H1 (cell line): ENCODE measurements around the gene LARP4B. TPM values are rescaled to one million over a fixed set of nuclear protein-coding genes. Genes with fewer than 3 reads are reported as not detected.

Experiments used
- CTCF ChIA-PET: fragments of 300-600 bp; sonication (Branson Sonifier 250); formaldehyde crosslinking; loops from one replicate; lab custom pipeline; 2021; ENCODE audit not compliant: partially characterized antibody; lab: Charles Lee
- POLR2A ChIA-PET: fragments of 300-600 bp; sonication (Branson Sonifier 250); formaldehyde crosslinking; loops from one replicate; lab custom pipeline; 2021; ENCODE audit warnings: inconsistent platforms; ENCODE audit not compliant: partially characterized antibody; lab: Charles Lee
- DNase-seq, 2 experiments: peaks; one replicate each; pipeline versions ENCODE4 v3.0.0 to v3.0.0-alpha.2; 2010 to 2022; ENCODE audit warnings: low spot score in 2 of 2, low read depth in 1 of 2, mixed read lengths in 1 of 2
- FAIRE-seq: peaks from 2 replicates; lab custom pipeline; 2011; peaks lifted over from hg19 to GRCh38; lab: Jason Lieb, UNC
- H2AFZ ChIP-seq: 2 replicates; pipeline ENCODE4 v1.8.1; 2012; ENCODE audit warnings: low read length, inconsistent platforms
- H2AK5ac ChIP-seq: 2 replicates; pipeline ENCODE4 v1.6.1; 2013; ENCODE audit warnings: low read depth, low read length
- H2BK120ac ChIP-seq: replicated peaks from 2 replicates; pipeline ENCODE3; 2013; ENCODE audit warnings: low read depth, low read length, inconsistent platforms
- H2BK12ac ChIP-seq: 2 replicates; pipeline ENCODE4 v1.6.1; 2013; ENCODE audit warnings: low read depth, low read length
- H2BK15ac ChIP-seq: 2 replicates; pipeline ENCODE4 v1.6.1; 2013; ENCODE audit warnings: low read length
- H2BK20ac ChIP-seq: 2 replicates; pipeline ENCODE4 v1.6.1; 2013; ENCODE audit warnings: low read length
- H2BK5ac ChIP-seq: 2 replicates; pipeline ENCODE4 v1.6.1; 2013; ENCODE audit warnings: low read depth, low read length
- H3K14ac ChIP-seq: 2 replicates; pipeline ENCODE4 v1.6.1; 2013; ENCODE audit warnings: inconsistent platforms; ENCODE audit not compliant: insufficient read length
- H3K18ac ChIP-seq: 2 replicates; pipeline ENCODE4 v1.6.1; 2013; ENCODE audit warnings: low read length; ENCODE audit errors: extremely low read depth
- H3K23ac ChIP-seq: 2 replicates; pipeline ENCODE4 v1.6.1; 2013; ENCODE audit warnings: inconsistent platforms; ENCODE audit not compliant: insufficient read length
- H3K23me2 ChIP-seq: 2 replicates; pipeline ENCODE4 v1.6.1; 2013; ENCODE audit warnings: low read depth, low read length
- H3K27ac ChIP-seq: 2 replicates; pipeline ENCODE4 v1.6.1; 2011; ENCODE audit warnings: low read depth, low read length, inconsistent platforms
- H3K27me3 ChIP-seq, 4 experiments: replicated peaks in 1 of 4; 1 replicate in 1 of 4; 2 replicates in 3 of 4; pipeline versions ENCODE4 v1.6.1 to v1.8.1; 2011 to 2013; ENCODE audit warnings: low read length in 3 of 4, mild to moderate bottlenecking in 3 of 4, inconsistent platforms in 2 of 4, mixed read lengths in 2 of 4, moderate library complexity in 1 of 4; ENCODE audit not compliant: control insufficient read depth in 3 of 4, insufficient read depth in 3 of 4; ENCODE audit errors: extremely low read depth in 1 of 4
- H3K36me3 ChIP-seq, 4 experiments: 2 replicates each; pipeline versions ENCODE4 v1.6.1 to v1.8.1; 2011 to 2013; ENCODE audit warnings: mild to moderate bottlenecking in 4 of 4, low read length in 3 of 4, moderate library complexity in 2 of 4, control low read depth in 1 of 4, inconsistent platforms in 1 of 4; ENCODE audit not compliant: insufficient read depth in 4 of 4, control insufficient read depth in 2 of 4
- H3K4ac ChIP-seq: replicated peaks from 2 replicates; pipeline ENCODE3; 2013; ENCODE audit warnings: low read length, low read depth, mixed read lengths, inconsistent platforms; ENCODE audit not compliant: insufficient read length
- H3K4me1 ChIP-seq, 4 experiments: replicated peaks in 1 of 4; 1 replicate in 1 of 4; 2 replicates in 3 of 4; pipeline versions ENCODE4 v1.6.1 to v1.8.1; 2011 to 2013; ENCODE audit warnings: low read length in 3 of 4, inconsistent platforms in 2 of 4, mixed read lengths in 1 of 4; ENCODE audit not compliant: insufficient read depth in 4 of 4, control insufficient read depth in 3 of 4
- H3K4me2 ChIP-seq, 2 experiments: 2 replicates each; pipeline versions ENCODE4 v1.6.1 to v1.8.1; 2011 to 2013; ENCODE audit warnings: low read depth in 2 of 2, low read length in 2 of 2, control low read depth in 1 of 2, inconsistent platforms in 1 of 2, mild to moderate bottlenecking in 1 of 2; ENCODE audit not compliant: insufficient read depth in 1 of 2
- H3K4me3 ChIP-seq, 4 experiments: fragments of 200-600, 300-600 bp in 1 of 4; sonication (generic), shearing (Covaris generic), sonication (Bioruptor Twin) in 1 of 4; 2 replicates each; pipeline versions ENCODE4 v1.5.1 to v1.8.1; 2011 to 2016; ENCODE audit warnings: low read length in 4 of 4, low read depth in 3 of 4, control low read depth in 2 of 4, inconsistent platforms in 2 of 4, mild to moderate bottlenecking in 2 of 4, mixed read lengths in 1 of 4, moderate library complexity in 1 of 4; ENCODE audit not compliant: insufficient read depth in 2 of 4; ENCODE audit errors: extremely low read depth in 1 of 4
- H3K56ac ChIP-seq: replicated peaks from 2 replicates; pipeline ENCODE3; 2013; ENCODE audit warnings: low read depth, mild to moderate bottlenecking, mixed read lengths, low read length, inconsistent platforms; ENCODE audit not compliant: insufficient read length
- H3K79me1 ChIP-seq: 2 replicates; pipeline ENCODE4 v1.6.1; 2013; ENCODE audit warnings: low read depth, low read length, control low read depth
- H3K79me2 ChIP-seq, 2 experiments: 2 replicates each; pipeline versions ENCODE4 v1.6.1 to v1.8.1; 2012 to 2013; ENCODE audit warnings: low read length in 2 of 2, mild to moderate bottlenecking in 2 of 2, inconsistent platforms in 1 of 2; ENCODE audit not compliant: insufficient read depth in 2 of 2, control insufficient read depth in 1 of 2
- H3K9ac ChIP-seq, 4 experiments: replicated peaks in 1 of 4; 1 replicate in 1 of 4; 2 replicates in 3 of 4; pipeline versions ENCODE4 v1.6.1 to v1.8.1; 2011 to 2013; ENCODE audit warnings: low read depth in 3 of 4, low read length in 3 of 4, control low read depth in 2 of 4, mild to moderate bottlenecking in 2 of 4, moderate library complexity in 2 of 4, inconsistent platforms in 1 of 4; ENCODE audit errors: extremely low read depth in 1 of 4
- H3K9me3 ChIP-seq, 2 experiments: 2 replicates each; pipeline versions ENCODE4 v1.6.1 to v1.8.1; 2012 to 2013; ENCODE audit warnings: mild to moderate bottlenecking in 2 of 2, moderate library complexity in 2 of 2, control low read depth in 1 of 2, inconsistent platforms in 1 of 2, low read depth in 1 of 2, low read length in 1 of 2, mixed read lengths in 1 of 2; ENCODE audit not compliant: insufficient read depth in 2 of 2
- H4K20me1 ChIP-seq, 2 experiments: replicated peaks in 1 of 2; 2 replicates each; pipeline versions ENCODE3 to v1.8.1; 2011 to 2013; ENCODE audit warnings: inconsistent platforms in 2 of 2, low read length in 2 of 2, mild to moderate bottlenecking in 1 of 2; ENCODE audit not compliant: insufficient read depth in 2 of 2, control insufficient read depth in 1 of 2
- H4K5ac ChIP-seq: 2 replicates; pipeline ENCODE4 v1.6.1; 2013; ENCODE audit warnings: low read length, low read depth, mixed read lengths, inconsistent platforms; ENCODE audit not compliant: insufficient read length
- H4K8ac ChIP-seq: 2 replicates; pipeline ENCODE4 v1.8.0; 2013; ENCODE audit warnings: mild to moderate bottlenecking, moderate library complexity, low read length, inconsistent platforms; ENCODE audit not compliant: insufficient read depth; ENCODE audit errors: extremely low read depth
- H4K91ac ChIP-seq: replicated peaks from 2 replicates; pipeline ENCODE3; 2013; ENCODE audit warnings: low read length, mixed read lengths, inconsistent platforms; ENCODE audit not compliant: insufficient read length
- BRCA1 ChIP-seq: IDR thresholded peaks from 2 replicates; pipeline ENCODE4 v1.6.1; 2012; ENCODE audit warnings: low read depth, low read length, improper control_type of control experiment
- CTCF ChIP-seq, 3 experiments: IDR thresholded peaks; 1 replicate in 2 of 3; 2 replicates in 1 of 3; pipeline versions ENCODE4 v1.5.1 to v1.6.1; 2011; ENCODE audit warnings: low read length in 3 of 3, mild to moderate bottlenecking in 3 of 3, inconsistent platforms in 2 of 3, low read depth in 1 of 3, moderate library complexity in 1 of 3; ENCODE audit not compliant: insufficient read depth in 1 of 3; ENCODE audit errors: control extremely low read depth in 1 of 3
- E2F6 ChIP-seq: IDR thresholded peaks from 2 replicates; pipeline ENCODE4 v1.6.1; 2012; ENCODE audit warnings: inconsistent platforms
- EZH2 ChIP-seq: fragments of 200-600 bp; sonication (generic); IDR thresholded peaks from 2 replicates; pipeline ENCODE4 v1.7.1; 2012; ENCODE audit warnings: low read depth, mild to moderate bottlenecking, moderate library complexity, low read length, inconsistent platforms; ENCODE audit not compliant: severe bottlenecking
- HDAC2 ChIP-seq, 2 experiments: fragments of 300-600 bp in 1 of 2; sonication (generic) in 1 of 2; IDR thresholded peaks; 2 replicates each; pipeline ENCODE4 v1.6.1; 2011 to 2012; ENCODE audit warnings: low read depth in 2 of 2, low read length in 2 of 2, mild to moderate bottlenecking in 2 of 2, moderate library complexity in 2 of 2, borderline replicate concordance in 1 of 2, inconsistent platforms in 1 of 2
- PHF8 ChIP-seq: fragments of 200-600 bp; sonication (generic); conservative IDR thresholded peaks from 2 replicates; pipeline ENCODE4 v1.7.1; 2012; ENCODE audit warnings: low read depth, mild to moderate bottlenecking, inconsistent platforms, low read length, moderate library complexity
- RBBP5 ChIP-seq: IDR thresholded peaks from 2 replicates; pipeline ENCODE4 v1.7.1; 2012; ENCODE audit warnings: low read depth, mild to moderate bottlenecking, inconsistent platforms, low read length, moderate library complexity, borderline replicate concordance
- RNF2 ChIP-seq: fragments of 200-900, 300-1000 bp; sonication (generic); IDR thresholded peaks from 2 replicates; pipeline ENCODE4 v1.7.1; 2016; ENCODE audit warnings: borderline replicate concordance, low read depth, mild to moderate bottlenecking, antibody characterized with exemption, low read length; ENCODE audit not compliant: poor library complexity, severe bottlenecking; ENCODE audit errors: missing control alignments
- TBP ChIP-seq: IDR thresholded peaks from 2 replicates; pipeline ENCODE4 v1.6.1; 2011; ENCODE audit warnings: low read depth, low read length, improper control_type of control experiment
- WGBS, 2 experiments: shearing (Covaris generic) in 1 of 2; methylation state at CpG; one replicate each; pipeline versions ENCODE4 v1.1.6 to v1.1.7; 2013 to 2015; ENCODE audit warnings: low lambda C conversion rate in 2 of 2, mixed read lengths in 2 of 2, inconsistent platforms in 1 of 2, low coverage in 1 of 2, missing lambda C conversion rate in 1 of 2; ENCODE audit not compliant: insufficient replicate concordance in 2 of 2, insufficient coverage in 1 of 2, insufficient read length in 1 of 2; ENCODE audit errors: extremely low coverage in 1 of 2, missing lambda C conversion rate in 1 of 2; 5-methylcytosine and 5-hydroxymethylcytosine counted together
- polyA plus RNA-seq, 7 experiments: library from polyadenylated mRNA; depleted of rRNA in 3 of 7; stranded (reverse) in 5 of 7; unstranded in 2 of 7; fragments of >200 nt in 5 of 7; fragments of 200-250 nt in 2 of 7; gene quantifications; 1 replicate in 5 of 7; 2 replicates in 1 of 7; 4 replicates in 1 of 7; pipeline versions ENCODE4 v1.2.1 to v1.2.3, GENCODE V29; 2011 to 2013; ENCODE audit warnings: missing spikeins in 2 of 7, mixed read lengths in 2 of 7
- total RNA-seq: library from RNA; stranded (reverse); fragmentation: NEBNext Ultra II Directional; extraction: Animal tissue kit (Norgen Biotek cat#: 25700); gene quantifications from 2 replicates; pipeline ENCODE4 v1.2.1, GENCODE V29; 2021

Gene LARP4B
- total and polyA plus RNA-seq, 2 of the 8 experiments (the other 6 are each of a cell fraction or from before 2014, with no cell fraction given): 20.1 to 78.6 TPM

GRCh38 chr10:842795-843194 lies 88.7 kb downstream of the LARP4B start:
- WGBS, 2 experiments: 91% methylated on average over 6 of the region's 6 CpGs; no CpG with 5 or more reads in 1 of the 2 experiments
- Histone ChIP-seq H3K9ac (no peak overlapping the region), H4K8ac (no peak overlapping the region), H4K91ac (no peak overlapping the region), H3K4me2 (no peak overlapping the region), H3K27me3 (no peaks in the 10 kb centered on the region), H3K79me1 (peaks cover 3% of the 10 kb centered on the region), H2BK15ac (no peak overlapping the region), H3K4me1 (no peaks in the 10 kb centered on the region), H3K56ac (no peak overlapping the region), H2BK20ac (no peak overlapping the region), H3K27ac (no peak overlapping the region), H2AK5ac (no peak overlapping the region), H3K4ac (no peak overlapping the region), H3K23me2 (no peaks in the 10 kb centered on the region), H2BK12ac (no peak overlapping the region), H3K36me3 (peaks cover 5 to 44% (median 33%) of the 10 kb centered on the region in 4 experiments; a peak in 7 of 8 replicates), H2BK5ac (no peak overlapping the region), H3K79me2 (peaks cover 0 to 29% of the 10 kb centered on the region in 2 experiments; a peak in 2 of 4 replicates), H2BK120ac (no peak overlapping the region), H4K5ac (no peak overlapping the region), H4K20me1 (peaks cover 0 to 12% of the 10 kb centered on the region in 2 experiments), H3K4me3 (no peak overlapping the region), H2AFZ (no peak overlapping the region), H3K9me3 (no peaks in the 10 kb centered on the region), H3K14ac (no peak overlapping the region), H3K18ac (no peak overlapping the region), H3K23ac (no peak overlapping the region)
- ChIA-PET POLR2A (interaction anchor here (1.8 kb wide), 1 partner anchor 14 kb away, joined by 5 read pairs; no protein-coding TSS in a partner anchor), CTCF (interaction anchor here (0.8 to 3.8 kb wide), 6 partner anchors 20 to 431 kb away, joined by 3 to 14 read pairs (median 4); no protein-coding TSS in a partner anchor)
- DNase-seq: no peak
- FAIRE-seq: no peak
- TF ChIP-seq RNF2 (no peak), RBBP5 (no peak), PHF8 (no peak), TBP (no peak), HDAC2 (IDR thresholded peaks at IDR 0.05; ENCODE audit: borderline replicate concordance in 1 of 2, low read depth in 2 of 2, low read length in 2 of 2) (no peak), CTCF (IDR thresholded peaks at IDR 0.05; ENCODE audit: control extremely low read depth in 1 of 3, insufficient read depth in 1 of 3, low read depth in 1 of 3, low read length in 3 of 3) (no peak), BRCA1 (no peak), EZH2 (no peak), E2F6 (no peak)
